GM23248 (cell line): ENCODE measurements around the gene PDCD10. TPM values are rescaled to one million over a fixed set of nuclear protein-coding genes. Genes with fewer than 3 reads are reported as not detected.

Experiments used
- DNase-seq: peaks from one replicate; pipeline ENCODE4 v3.0.0-alpha.2; 2015
- H2AFZ ChIP-seq: fragments of 200-600 bp; sonication (generic); 2 replicates; pipeline ENCODE4 v1.6.1; 2016; ENCODE audit warnings: antibody characterized with exemption
- H3F3A ChIP-seq: fragments of 200-600 bp; sonication (generic); 2 replicates; pipeline ENCODE4 v1.6.1; 2016; ENCODE audit warnings: mild to moderate bottlenecking, antibody characterized with exemption, mixed run types; ENCODE audit not compliant: insufficient read depth
- H3K27ac ChIP-seq: fragments of 200-600 bp; sonication (generic); 2 replicates; pipeline ENCODE4 v1.5.1; 2016; ENCODE audit warnings: mild to moderate bottlenecking
- H3K27me3 ChIP-seq: fragments of 200-600 bp; sonication (generic); replicated peaks from 2 replicates; pipeline ENCODE4 v1.6.1; 2016; ENCODE audit warnings: mild to moderate bottlenecking; ENCODE audit not compliant: insufficient read depth
- H3K36me3 ChIP-seq: fragments of 200-600 bp; sonication (generic); 2 replicates; pipeline ENCODE4 v1.6.1; 2016; ENCODE audit warnings: low read depth, mild to moderate bottlenecking
- H3K4me1 ChIP-seq: fragments of 200-600 bp; sonication (generic); 2 replicates; pipeline ENCODE4 v1.6.1; 2016; ENCODE audit warnings: mild to moderate bottlenecking; ENCODE audit not compliant: insufficient read depth
- H3K4me2 ChIP-seq: fragments of 200-600 bp; sonication (generic); one replicate; pipeline ENCODE4 v1.6.1; 2016; ENCODE audit warnings: mild to moderate bottlenecking; ENCODE audit not compliant: unreplicated experiment
- H3K4me3 ChIP-seq: fragments of 200-600 bp; sonication (generic); 2 replicates; pipeline ENCODE4 v1.5.1; 2016; ENCODE audit warnings: mild to moderate bottlenecking
- H3K79me2 ChIP-seq: fragments of 200-600 bp; sonication (generic); 2 replicates; pipeline ENCODE4 v1.6.1; 2016; ENCODE audit warnings: mild to moderate bottlenecking; ENCODE audit not compliant: insufficient read depth
- H3K9ac ChIP-seq: fragments of 200-600 bp; sonication (generic); 2 replicates; pipeline ENCODE4 v1.6.1; 2016; ENCODE audit warnings: mild to moderate bottlenecking
- H3K9me2 ChIP-seq: fragments of 200-600 bp; sonication (generic); 2 replicates; pipeline ENCODE4 v1.6.1; 2016; ENCODE audit warnings: mixed run types, mild to moderate bottlenecking, moderate library complexity; ENCODE audit not compliant: insufficient read depth
- H3K9me3 ChIP-seq: fragments of 200-600 bp; sonication (generic); one replicate; pipeline ENCODE4 v1.6.1; 2017; ENCODE audit warnings: low read depth
- H4K20me1 ChIP-seq: fragments of 200-600 bp; sonication (generic); 2 replicates; pipeline ENCODE4 v1.6.0; 2016; ENCODE audit not compliant: insufficient read depth
- EZH2 ChIP-seq: fragments of 200-600 bp; sonication (generic); IDR thresholded peaks from 2 replicates; pipeline ENCODE4 v1.6.1; 2018; ENCODE audit warnings: antibody characterized with exemption, mild to moderate bottlenecking; ENCODE audit not compliant: insufficient read depth, poor library complexity, severe bottlenecking
- EZH2phosphoT487 ChIP-seq: fragments of 200-600 bp; sonication (generic); IDR thresholded peaks from 2 replicates; pipeline ENCODE4 v1.6.1; 2018; ENCODE audit warnings: antibody characterized with exemption, moderate library complexity, mild to moderate bottlenecking, low read depth; ENCODE audit not compliant: insufficient read depth
- WGBS, 2 experiments: methylation state at CpG; one replicate each; pipeline ENCODE4 v1.1.6; 2015 to 2017; ENCODE audit warnings: low lambda C conversion rate in 2 of 2, low coverage in 1 of 2; ENCODE audit errors: missing lambda C conversion rate in 2 of 2; 5-methylcytosine and 5-hydroxymethylcytosine counted together
- in situ Hi-C: fragments of 300-500 bp; cut with MboI; formaldehyde crosslinking; loops from 2 replicates; pipeline ENCODE4 v1.15.0; 2020
- polyA plus RNA-seq: library from polyadenylated mRNA; unstranded; fragments of >200 nt; fragmentation: Nextera tagmentation; extraction: Ambion mirVana; gene quantifications from 2 replicates; pipeline ENCODE4 v1.2.1, GENCODE V29; 2016
- total RNA-seq: library from RNA; depleted of rRNA; stranded (reverse); fragments of >200 nt; shearing (Covaris generic); gene quantifications from 2 replicates; pipeline ENCODE4 v1.2.3, GENCODE V29; 2014

The PDCD10 gene
- total and polyA plus RNA-seq, 2 experiments from 2014 or later, result 61.7 to 71.6 TPM

- Histone ChIP-seq H3K27me3 (no peaks in the 10 kb centered on the region), H3K36me3 (no peaks in the 10 kb centered on the region), H3K9ac (no peak overlapping the region), H3F3A (no peaks in the 10 kb centered on the region), H3K27ac (no peak overlapping the region), H3K9me3 (no peaks in the 10 kb centered on the region), H3K4me3 (no peak overlapping the region), H3K4me1 (no peaks in the 10 kb centered on the region), H3K9me2 (no peaks in the 10 kb centered on the region), H4K20me1 (no peaks in the 10 kb centered on the region), H3K79me2 (no peaks in the 10 kb centered on the region), H2AFZ (no peak overlapping the region), H3K4me2 (no peak overlapping the region)
- 82 to 89% methylated on average over 5 of the region's 5 CpGs for WGBS, 2 experiments
- in situ Hi-C loops, result no loop called here
- no peak for DNase-seq
- TF ChIP-seq EZH2, result no peak
- no peak for TF ChIP-seq EZH2phosphoT487
These were observed 71.7 kb downstream of the PDCD10 start for GRCh38 chr3:167662919-167663400.

- no peaks in the 10 kb centered on the region for H3F3A ChIP-seq
- H2AFZ ChIP-seq, result no peak overlapping the region
- H3K4me2 ChIP-seq, result no peak overlapping the region
- no peaks in the 10 kb centered on the region for H3K27me3 ChIP-seq
- no peak for DNase-seq
- WGBS, 2 experiments, result 27 to 33% methylated on average over 3 of the region's 3 CpGs
- TF ChIP-seq EZH2 (no peak), EZH2phosphoT487 (no peak)
- H3K9me3 ChIP-seq, result no peaks in the 10 kb centered on the region
- no peak overlapping the region for H3K27ac ChIP-seq
- no peaks in the 10 kb centered on the region for H3K4me1 ChIP-seq
- H3K9me2 ChIP-seq, result no peaks in the 10 kb centered on the region
- in situ Hi-C loops, result no loop called here
- no peaks in the 10 kb centered on the region for H3K36me3 ChIP-seq
- no peak overlapping the region for H3K4me3 ChIP-seq
- no peak overlapping the region for H3K9ac ChIP-seq
- H3K79me2 ChIP-seq, result no peaks in the 10 kb centered on the region
- no peaks in the 10 kb centered on the region for H4K20me1 ChIP-seq
These were observed 76.9 kb downstream of the PDCD10 start for GRCh38 chr3:167657684-167658225.

GRCh38 chr3:167656821-167657220 is 77.9 kb downstream of the PDCD10 start:
- H3K4me1 ChIP-seq, result no peaks in the 10 kb centered on the region
- no peaks in the 10 kb centered on the region for H3K9me3 ChIP-seq
- no peak overlapping the region for H3K4me2 ChIP-seq
- H3F3A ChIP-seq, result no peaks in the 10 kb centered on the region
- in situ Hi-C loops, result no loop called here
- TF ChIP-seq EZH2 (no peak), EZH2phosphoT487 (no peak)
- WGBS, 2 experiments, result 33 to 48% methylated on average over 1 of the region's 1 CpG
- H3K9ac ChIP-seq, result no peak overlapping the region
- H3K27ac ChIP-seq, result no peak overlapping the region
- no peak overlapping the region for H3K4me3 ChIP-seq
- H3K9me2 ChIP-seq, result no peaks in the 10 kb centered on the region
- no peaks in the 10 kb centered on the region for H4K20me1 ChIP-seq
- H2AFZ ChIP-seq, result no peak overlapping the region
- H3K27me3 ChIP-seq, result no peaks in the 10 kb centered on the region
- H3K36me3 ChIP-seq, result no peaks in the 10 kb centered on the region
- DNase-seq, result no peak
- H3K79me2 ChIP-seq, result no peaks in the 10 kb centered on the region

- H3K9ac ChIP-seq, result no peak within 1 kb of the TSS
- H3K4me2 ChIP-seq, result no peak within 1 kb of the TSS
- H3K4me1 ChIP-seq, result no peaks in the 10 kb centered on the region
- no peak within 1 kb of the TSS for H3K27ac ChIP-seq
- H3K27me3 ChIP-seq, result no peaks in the 10 kb centered on the region
- H3K9me2 ChIP-seq, result no peaks in the 10 kb centered on the region
- no peak for DNase-seq
- no peaks in the 10 kb centered on the region for H3K79me2 ChIP-seq
- H4K20me1 ChIP-seq, result no peaks in the 10 kb centered on the region
- no peak within 1 kb of the TSS for H2AFZ ChIP-seq
- no peaks in the 10 kb centered on the region for H3F3A ChIP-seq
- TF ChIP-seq EZH2 (no peak), EZH2phosphoT487 (no peak)
- WGBS, 2 experiments, result 24 to 25% methylated on average over 1 of the region's 1 CpG
- no peaks in the 10 kb centered on the region for H3K36me3 ChIP-seq
- in situ Hi-C loops, result no loop called here
- no peaks in the 10 kb centered on the region for H3K9me3 ChIP-seq
- H3K4me3 ChIP-seq, result no peak within 1 kb of the TSS
These were observed 80.9 kb downstream of the PDCD10 start, which contains the start of gene WDR49 for GRCh38 chr3:167653760-167654159. Gene WDR49 (minus strand): TSS chr3:167653942. CDS start chr3:167653425, 517 bp downstream.
